ENCODE results near the gene GALNT2. TPM values are rescaled to one million over a fixed set of nuclear protein-coding genes. Genes with fewer than 3 reads are reported as not detected.
A peak's percentile ranks its signal among the peaks of the same experiment; 100 is the strongest.

The GALNT2 gene
- total and polyA plus RNA-seq, 9 donors, result 30.3 to 89.2 (median 79.2) TPM

- H3K4me1 ChIP-seq (ENCODE audit: control insufficient read depth, insufficient read depth, low read length), result no peaks in the 10 kb centered on the region
- H3K27me3 ChIP-seq (ENCODE audit: control insufficient read depth, insufficient read depth, low read length), result no peaks in the 10 kb centered on the region
- no peaks in the 10 kb centered on the region for H3K9me3 ChIP-seq (replicated peaks; ENCODE audit: control insufficient read depth, low read depth, low read length)
- peaks cover 49% of the 10 kb centered on the region for H3K36me3 ChIP-seq (ENCODE audit: control insufficient read depth, insufficient read depth, low read length)
- H3K4me3 ChIP-seq (ENCODE audit: low read length), result no peak overlapping the region
- DNase-seq, result no peak
- WGBS (ENCODE audit: insufficient coverage), result 84% methylated on average over 10 of the region's 13 CpGs
- H3K27ac ChIP-seq (ENCODE audit: low read length), result no peak overlapping the region
Measured at GRCh38 chr1:230262867-230263567, 196.0 kb downstream of the GALNT2 start.

- Histone ChIP-seq H3K9me3 (replicated peaks; ENCODE audit: control insufficient read depth, low read depth, low read length) (no peaks in the 10 kb centered on the region), H3K27ac (ENCODE audit: low read length) (no peak overlapping the region), H3K4me1 (ENCODE audit: control insufficient read depth, insufficient read depth, low read length) (peaks cover 2% of the 10 kb centered on the region), H3K27me3 (ENCODE audit: control insufficient read depth, insufficient read depth, low read length) (no peaks in the 10 kb centered on the region), H3K4me3 (ENCODE audit: low read length) (no peak overlapping the region), H3K36me3 (ENCODE audit: control insufficient read depth, insufficient read depth, low read length) (peaks cover 49% of the 10 kb centered on the region)
- DNase-seq, result no peak
- WGBS (ENCODE audit: insufficient coverage), result 70% methylated on average over 21 of the region's 21 CpGs
Measured at GRCh38 chr1:230263568-230264195, 196.6 kb downstream of the GALNT2 start.

- no peak overlapping the region for H3K27ac ChIP-seq (ENCODE audit: low read length)
- H3K4me1 ChIP-seq (ENCODE audit: control insufficient read depth, insufficient read depth, low read length), result peaks cover 4% of the 10 kb centered on the region
- H3K4me3 ChIP-seq (ENCODE audit: low read length), result no peak overlapping the region
- H3K36me3 ChIP-seq (ENCODE audit: control insufficient read depth, insufficient read depth, low read length), result peaks cover 47% of the 10 kb centered on the region
- WGBS (ENCODE audit: insufficient coverage), result 94% methylated on average over 7 of the region's 8 CpGs
- no peaks in the 10 kb centered on the region for H3K27me3 ChIP-seq (ENCODE audit: control insufficient read depth, insufficient read depth, low read length)
- DNase-seq, result no peak
- H3K9me3 ChIP-seq (replicated peaks; ENCODE audit: control insufficient read depth, low read depth, low read length), result no peaks in the 10 kb centered on the region
Measured at GRCh38 chr1:230264342-230264741, 197.3 kb downstream of the GALNT2 start.

GRCh38 chr1:230265200-230266115 is 198.4 kb downstream of the GALNT2 start:
- no peaks in the 10 kb centered on the region for H3K27me3 ChIP-seq (ENCODE audit: control insufficient read depth, insufficient read depth, low read length)
- no peak for DNase-seq
- no peak overlapping the region for H3K4me3 ChIP-seq (ENCODE audit: low read length)
- peaks cover 4% of the 10 kb centered on the region for H3K4me1 ChIP-seq (ENCODE audit: control insufficient read depth, insufficient read depth, low read length)
- WGBS (ENCODE audit: insufficient coverage), result 94% methylated on average over 5 of the region's 17 CpGs
- peaks cover 46% of the 10 kb centered on the region for H3K36me3 ChIP-seq (ENCODE audit: control insufficient read depth, insufficient read depth, low read length)
- no peak overlapping the region for H3K27ac ChIP-seq (ENCODE audit: low read length)
- no peaks in the 10 kb centered on the region for H3K9me3 ChIP-seq (replicated peaks; ENCODE audit: control insufficient read depth, low read depth, low read length)

GRCh38 chr1:230266456-230266855 is 199.4 kb downstream of the GALNT2 start:
- DNase-seq, result no peak
- no peak overlapping the region for H3K27ac ChIP-seq (ENCODE audit: low read length)
- H3K36me3 ChIP-seq (ENCODE audit: control insufficient read depth, insufficient read depth, low read length), result peaks cover 53% of the 10 kb centered on the region
- no peak overlapping the region for H3K4me3 ChIP-seq (ENCODE audit: low read length)
- WGBS (ENCODE audit: insufficient coverage), result 57% methylated on average over 1 of the region's 2 CpGs
- no peaks in the 10 kb centered on the region for H3K27me3 ChIP-seq (ENCODE audit: control insufficient read depth, insufficient read depth, low read length)
- peaks cover 4% of the 10 kb centered on the region for H3K4me1 ChIP-seq (ENCODE audit: control insufficient read depth, insufficient read depth, low read length)
- H3K9me3 ChIP-seq (replicated peaks; ENCODE audit: control insufficient read depth, low read depth, low read length), result no peaks in the 10 kb centered on the region

GRCh38 chr1:230267338-230268065 is 200.5 kb downstream of the GALNT2 start:
- Histone ChIP-seq H3K27me3 (ENCODE audit: control insufficient read depth, insufficient read depth, low read length) (no peaks in the 10 kb centered on the region), H3K4me1 (ENCODE audit: control insufficient read depth, insufficient read depth, low read length) (peaks cover 4% of the 10 kb centered on the region), H3K27ac (ENCODE audit: low read length) (no peak overlapping the region), H3K36me3 (ENCODE audit: control insufficient read depth, insufficient read depth, low read length) (peaks cover 51% of the 10 kb centered on the region), H3K9me3 (replicated peaks; ENCODE audit: control insufficient read depth, low read depth, low read length) (no peaks in the 10 kb centered on the region), H3K4me3 (ENCODE audit: low read length) (no peak overlapping the region)
- 85% methylated on average over 12 of the region's 17 CpGs for WGBS (ENCODE audit: insufficient coverage)
- no peak for DNase-seq

GRCh38 chr1:230268371-230269170 is 201.5 kb downstream of the GALNT2 start:
- peaks cover 41% of the 10 kb centered on the region for H3K36me3 ChIP-seq (ENCODE audit: control insufficient read depth, insufficient read depth, low read length)
- peak; percentile 80 for DNase-seq
- no peaks in the 10 kb centered on the region for H3K9me3 ChIP-seq (replicated peaks; ENCODE audit: control insufficient read depth, low read depth, low read length)
- no peaks in the 10 kb centered on the region for H3K27me3 ChIP-seq (ENCODE audit: control insufficient read depth, insufficient read depth, low read length)
- H3K4me1 ChIP-seq (ENCODE audit: control insufficient read depth, insufficient read depth, low read length), result peaks cover 4% of the 10 kb centered on the region
- no peak overlapping the region for H3K4me3 ChIP-seq (ENCODE audit: low read length)
- H3K27ac ChIP-seq (ENCODE audit: low read length), result no peak overlapping the region
- WGBS (ENCODE audit: insufficient coverage), result 69% methylated on average over 14 of the region's 19 CpGs

- Histone ChIP-seq H3K9me3 (replicated peaks; ENCODE audit: control insufficient read depth, low read depth, low read length) (no peaks in the 10 kb centered on the region), H3K4me3 (ENCODE audit: low read length) (no peak overlapping the region), H3K4me1 (ENCODE audit: control insufficient read depth, insufficient read depth, low read length) (peaks cover 4% of the 10 kb centered on the region), H3K36me3 (ENCODE audit: control insufficient read depth, insufficient read depth, low read length) (peaks cover 27% of the 10 kb centered on the region), H3K27ac (ENCODE audit: low read length) (no peak overlapping the region), H3K27me3 (ENCODE audit: control insufficient read depth, insufficient read depth, low read length) (no peaks in the 10 kb centered on the region)
- no peak for DNase-seq
- WGBS (ENCODE audit: insufficient coverage), result no CpG with 5 or more reads among the region's 1 CpG
Measured at GRCh38 chr1:230270185-230270558, 203.1 kb downstream of the GALNT2 start.

- no peak for DNase-seq
- peaks cover 21% of the 10 kb centered on the region for H3K36me3 ChIP-seq (ENCODE audit: control insufficient read depth, insufficient read depth, low read length)
- peaks cover 4% of the 10 kb centered on the region for H3K4me1 ChIP-seq (ENCODE audit: control insufficient read depth, insufficient read depth, low read length)
- no peak overlapping the region for H3K4me3 ChIP-seq (ENCODE audit: low read length)
- 53% methylated on average over 6 of the region's 14 CpGs for WGBS (ENCODE audit: insufficient coverage)
- H3K27me3 ChIP-seq (ENCODE audit: control insufficient read depth, insufficient read depth, low read length), result no peaks in the 10 kb centered on the region
- no peaks in the 10 kb centered on the region for H3K9me3 ChIP-seq (replicated peaks; ENCODE audit: control insufficient read depth, low read depth, low read length)
- H3K27ac ChIP-seq (ENCODE audit: low read length), result no peak overlapping the region
Measured at GRCh38 chr1:230270559-230271281, 203.7 kb downstream of the GALNT2 start.

Data from muscle of leg (tissue), 11 donors.